ENCODE data around the gene TPSG1. TPM values are rescaled to one million over a fixed set of nuclear protein-coding genes. Genes with fewer than 3 reads are reported as not detected.

The TPSG1 gene
- total RNA-seq, 1 experiment from 2014 or later, result not detected

GRCh38 chr16:1171854-1172428 lies 53.1 kb downstream of the TPSG1 start (continued):
- TF ChIP-seq SMAD4 (CRISPR knock-in tag; IDR thresholded peaks at IDR 0.05) (no peak), NFATC4 (CRISPR knock-in tag; IDR thresholded peaks at IDR 0.05) (no peak), GABPB1 (CRISPR knock-in tag; IDR thresholded peaks at IDR 0.05) (no peak), MLX (CRISPR knock-in tag; IDR thresholded peaks at IDR 0.05) (no peak), FOXJ3 (CRISPR knock-in tag; IDR thresholded peaks at IDR 0.05; ENCODE audit: borderline replicate concordance) (no peak), SOX15 (CRISPR knock-in tag; IDR thresholded peaks at IDR 0.05) (no peak), JUN (CRISPR knock-in tag; IDR thresholded peaks at IDR 0.05) (no peak), ZNF317 (CRISPR knock-in tag; IDR thresholded peaks at IDR 0.05; ENCODE audit: borderline replicate concordance, low read depth) (no peak), ZNF121 (CRISPR knock-in tag; IDR thresholded peaks at IDR 0.05) (no peak), ZMAT4 (CRISPR knock-in tag; IDR thresholded peaks at IDR 0.05) (no peak)
- TF ChIP-seq, protein P1, sequence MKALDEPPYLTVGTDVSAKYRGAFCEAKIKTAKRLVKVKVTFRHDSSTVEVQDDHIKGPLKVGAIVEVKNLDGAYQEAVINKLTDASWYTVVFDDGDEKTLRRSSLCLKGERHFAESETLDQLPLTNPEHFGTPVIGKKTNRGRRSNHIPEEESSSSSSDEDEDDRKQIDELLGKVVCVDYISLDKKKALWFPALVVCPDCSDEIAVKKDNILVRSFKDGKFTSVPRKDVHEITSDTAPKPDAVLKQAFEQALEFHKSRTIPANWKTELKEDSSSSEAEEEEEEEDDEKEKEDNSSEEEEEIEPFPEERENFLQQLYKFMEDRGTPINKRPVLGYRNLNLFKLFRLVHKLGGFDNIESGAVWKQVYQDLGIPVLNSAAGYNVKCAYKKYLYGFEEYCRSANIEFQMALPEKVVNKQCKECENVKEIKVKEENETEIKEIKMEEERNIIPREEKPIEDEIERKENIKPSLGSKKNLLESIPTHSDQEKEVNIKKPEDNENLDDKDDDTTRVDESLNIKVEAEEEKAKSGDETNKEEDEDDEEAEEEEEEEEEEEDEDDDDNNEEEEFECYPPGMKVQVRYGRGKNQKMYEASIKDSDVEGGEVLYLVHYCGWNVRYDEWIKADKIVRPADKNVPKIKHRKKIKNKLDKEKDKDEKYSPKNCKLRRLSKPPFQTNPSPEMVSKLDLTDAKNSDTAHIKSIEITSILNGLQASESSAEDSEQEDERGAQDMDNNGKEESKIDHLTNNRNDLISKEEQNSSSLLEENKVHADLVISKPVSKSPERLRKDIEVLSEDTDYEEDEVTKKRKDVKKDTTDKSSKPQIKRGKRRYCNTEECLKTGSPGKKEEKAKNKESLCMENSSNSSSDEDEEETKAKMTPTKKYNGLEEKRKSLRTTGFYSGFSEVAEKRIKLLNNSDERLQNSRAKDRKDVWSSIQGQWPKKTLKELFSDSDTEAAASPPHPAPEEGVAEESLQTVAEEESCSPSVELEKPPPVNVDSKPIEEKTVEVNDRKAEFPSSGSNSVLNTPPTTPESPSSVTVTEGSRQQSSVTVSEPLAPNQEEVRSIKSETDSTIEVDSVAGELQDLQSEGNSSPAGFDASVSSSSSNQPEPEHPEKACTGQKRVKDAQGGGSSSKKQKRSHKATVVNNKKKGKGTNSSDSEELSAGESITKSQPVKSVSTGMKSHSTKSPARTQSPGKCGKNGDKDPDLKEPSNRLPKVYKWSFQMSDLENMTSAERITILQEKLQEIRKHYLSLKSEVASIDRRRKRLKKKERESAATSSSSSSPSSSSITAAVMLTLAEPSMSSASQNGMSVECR (CRISPR knock-in tag; IDR thresholded peaks at IDR 0.05; ENCODE audit: borderline replicate concordance), result no peak

Other genes starting within 250 kb of the TPSG1 start
- 10.2 to 12.3 TPM (median 10.9 TPM) in 3 replicates for gene SOX8, start 243.5 kb downstream of the TPSG1 start, total RNA-seq (2021)
- 0.61 to 0.85 TPM (median 0.78 TPM) in 3 replicates for gene SSTR5, start 152.5 kb downstream of the TPSG1 start, total RNA-seq (2021)
- gene C1QTNF8, start 129.0 kb downstream of the TPSG1 start, total RNA-seq (2021), result 0.13 to 0.16 TPM in 2 of 3 replicates, not detected in the other
- gene CACNA1H, start 72.2 kb downstream of the TPSG1 start, total RNA-seq (2021), result 38.0 to 46.9 TPM (median 46.4 TPM) in 3 replicates
- 0.18 to 0.44 TPM in 2 of 3 replicates, not detected in the other for gene TPSB2, start 4.9 kb upstream of the TPSG1 start, total RNA-seq (2021)
- gene TPSAB1, start 15.4 kb upstream of the TPSG1 start, total RNA-seq (2021), result 0.53 TPM in 1 of 3 replicates, not detected in the others
- gene TPSD1, start 30.8 kb upstream of the TPSG1 start, total RNA-seq (2021), result 0.31 to 1.5 TPM (median 0.94 TPM) in 3 replicates
- 211 to 229 TPM (median 222 TPM) in 3 replicates for gene UBE2I, start 84.4 kb upstream of the TPSG1 start, total RNA-seq (2021)
- 15.2 to 18.8 TPM (median 16.5 TPM) in 3 replicates for gene BAIAP3, start 108.4 kb upstream of the TPSG1 start, total RNA-seq (2021)
- 63.0 to 66.3 TPM (median 66.2 TPM) in 3 replicates for gene TSR3, start 126.6 kb upstream of the TPSG1 start, total RNA-seq (2021)
- gene GNPTG, start 126.7 kb upstream of the TPSG1 start, total RNA-seq (2021), result 31.1 to 39.1 TPM (median 35.9 TPM) in 3 replicates
- gene UNKL, start 189.4 kb upstream of the TPSG1 start, total RNA-seq (2021), result 42.0 to 53.3 TPM (median 42.3 TPM) in 3 replicates
- 16.2 to 17.0 TPM (median 16.9 TPM) in 3 replicates for gene UQCC4, start 195.5 kb upstream of the TPSG1 start, total RNA-seq (2021)
- not detected in 3 replicates for gene PERCC1, start 205.8 kb upstream of the TPSG1 start, total RNA-seq (2021)
- 0.46 to 1.2 TPM (median 1.1 TPM) in 3 replicates for gene CCDC154, start 219.3 kb upstream of the TPSG1 start, total RNA-seq (2021)
- gene CLCN7, start 249.8 kb upstream of the TPSG1 start, total RNA-seq (2021), result 80.6 to 94.1 TPM (median 90.0 TPM) in 3 replicates